HG02884 (cell line): ENCODE results near the gene LMBRD1.
A peak's percentile ranks its signal among the peaks of the same experiment; 100 is the strongest.

ENCODE experiments used
- ATAC-seq: cut with Tn5 transposase; IDR thresholded peaks from one replicate; pipeline ENCODE4 v1.9.1; 2021; ENCODE audit warnings: mild to moderate bottlenecking, moderate library complexity; ENCODE audit not compliant: unreplicated experiment

LMBRD1 gene

DNA sequence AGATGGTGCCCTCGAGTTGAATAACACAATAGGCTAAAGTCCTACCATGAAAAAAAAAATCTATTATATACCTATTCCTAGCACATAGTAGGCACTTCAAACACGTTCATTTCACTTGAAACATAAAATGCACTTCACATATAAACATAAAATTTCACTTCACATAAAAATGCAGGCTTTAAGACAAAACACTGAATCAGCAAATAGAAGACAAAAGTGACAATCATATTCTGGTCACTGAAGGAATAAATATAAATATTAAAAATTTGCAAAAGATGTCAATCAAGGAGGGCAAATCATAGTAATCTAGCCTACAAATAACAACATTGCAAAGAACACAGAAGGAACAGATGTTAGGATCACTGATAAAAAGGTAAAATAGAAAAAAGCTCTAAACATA, 153.1 kb downstream of the LMBRD1 start:
- ATAC-seq = no peak

DNA sequence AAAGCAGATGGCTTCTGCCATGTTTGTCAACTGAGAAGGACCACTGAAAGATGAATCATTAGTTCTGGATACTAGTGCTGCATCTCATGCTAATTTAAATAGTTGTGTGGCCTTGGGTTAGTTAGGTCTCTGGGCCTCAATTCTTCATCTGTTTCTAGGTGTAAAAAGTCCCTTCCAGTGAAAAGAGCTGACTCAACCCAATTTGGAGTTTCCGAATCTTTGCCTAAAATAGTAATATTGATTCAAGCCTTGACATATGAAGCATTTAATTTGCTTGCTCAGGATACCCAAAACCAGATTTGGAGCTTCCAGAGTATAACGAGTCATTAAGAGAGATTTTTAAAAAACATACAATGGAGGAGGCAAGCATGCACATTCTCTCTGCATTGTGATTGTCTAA, 163.9 kb downstream of the LMBRD1 start:
- no peak for ATAC-seq

DNA sequence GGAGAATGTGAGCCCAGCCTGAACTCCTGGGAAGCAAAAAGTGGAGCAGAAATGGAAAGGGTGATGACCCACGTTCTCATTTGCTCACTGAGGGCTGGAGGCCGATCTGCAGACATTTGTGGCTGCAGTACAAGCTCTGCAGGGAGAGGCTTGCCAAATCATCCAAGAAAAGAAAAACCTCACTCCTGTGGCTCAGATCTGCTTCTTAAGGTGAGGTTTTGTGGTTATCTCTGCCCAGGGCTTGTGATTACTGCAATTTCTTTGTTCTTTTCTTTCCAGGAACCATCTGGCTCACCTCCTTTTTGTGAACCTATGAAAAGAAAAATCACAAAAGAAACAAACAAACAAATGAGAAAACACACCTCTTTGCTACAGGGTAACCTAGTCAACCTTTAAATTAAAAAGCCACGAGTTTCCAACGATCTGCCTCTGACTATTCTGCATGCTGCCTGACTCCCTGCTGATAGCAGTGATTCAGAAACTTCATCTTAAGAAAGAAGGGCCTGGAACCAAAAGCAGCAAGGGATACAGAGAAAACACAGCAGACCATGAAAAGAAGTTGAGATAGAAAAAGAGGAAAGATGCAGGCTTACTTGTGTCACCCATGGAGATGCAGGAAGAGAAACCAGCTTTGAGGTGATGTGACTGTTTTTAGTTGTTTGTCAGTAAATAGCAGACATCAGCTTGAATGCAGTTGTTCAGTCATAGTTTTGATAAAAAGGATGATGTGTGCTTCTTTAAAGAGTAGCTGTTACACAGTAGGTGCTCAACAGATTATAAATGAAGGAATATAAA, 165.1 kb downstream of the LMBRD1 start:
- peak; percentile 66 for ATAC-seq

DNA sequence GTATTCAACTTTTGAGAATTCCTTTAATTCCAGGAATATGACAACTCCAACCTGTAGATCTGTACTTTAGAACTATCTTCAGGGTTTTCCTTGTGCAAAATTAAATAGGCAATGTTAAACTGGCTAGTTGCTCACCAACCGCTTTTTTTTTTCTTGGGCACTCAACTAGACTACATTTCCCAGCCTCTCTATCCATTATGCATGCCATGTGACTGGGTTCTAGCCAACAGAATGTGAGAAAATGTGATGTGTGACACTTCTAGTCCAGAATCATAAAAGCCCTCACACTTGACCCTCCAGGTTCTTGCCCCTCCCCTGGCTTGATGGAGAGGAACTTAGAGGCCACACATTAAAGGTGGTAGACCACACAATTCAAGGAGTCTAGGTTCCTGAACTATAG, 166.0 kb downstream of the LMBRD1 start:
- ATAC-seq = no peak

DNA sequence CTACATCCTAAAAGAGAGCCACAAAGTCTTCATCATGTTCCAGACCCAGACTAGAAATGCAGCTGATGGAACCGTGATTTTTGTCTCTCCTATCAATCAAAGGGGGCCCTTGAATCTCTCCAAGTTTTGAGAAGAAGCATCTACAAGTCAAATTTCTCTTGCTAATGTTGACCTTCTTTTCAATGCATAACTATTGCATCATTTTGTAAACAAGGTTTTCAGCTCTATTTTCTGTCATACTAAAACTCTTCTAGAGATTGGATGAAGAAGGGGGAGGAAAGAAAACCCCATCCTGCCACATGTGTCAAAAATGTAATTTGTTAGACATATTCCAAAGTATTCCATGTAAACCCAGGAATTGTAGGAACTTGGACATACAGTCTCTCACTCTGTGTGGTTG, 169.2 kb downstream of the LMBRD1 start:
- no peak for ATAC-seq

DNA sequence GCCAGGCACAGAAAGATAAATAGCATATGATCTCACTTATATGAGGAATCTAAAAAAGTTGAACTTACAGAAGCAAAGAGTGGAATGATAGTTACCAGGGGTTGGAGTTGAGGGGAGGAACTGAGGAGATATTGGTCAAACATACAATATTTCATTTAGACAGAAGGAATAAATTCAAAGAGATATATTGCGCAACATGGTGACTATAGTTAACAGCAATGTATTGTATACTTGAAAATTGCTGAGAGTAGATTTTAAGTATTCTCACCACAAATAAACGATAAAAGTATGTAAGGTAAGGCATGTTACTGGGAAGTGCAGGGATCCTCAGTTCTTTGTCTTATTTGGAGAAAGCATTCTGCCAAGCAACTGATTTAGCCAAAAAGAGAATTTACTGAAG, 171.9 kb downstream of the LMBRD1 start:
- no peak for ATAC-seq
